Muscle layer of duodenum (tissue), 2 donors: ENCODE data around the gene PIGQ.

Source experiments
- H3K27ac ChIP-seq: one replicate; pipeline ENCODE4 v1.7.0; 2013; ENCODE audit warnings: mild to moderate bottlenecking, low read length
- H3K27me3 ChIP-seq: one replicate; pipeline ENCODE4 v1.7.0; 2013; ENCODE audit warnings: low read depth, mild to moderate bottlenecking, control low read depth, low read length
- H3K36me3 ChIP-seq, 2 donors: one replicate each; pipeline ENCODE4 v1.7.0; 2013; ENCODE audit warnings: low read length in 2 of 2, control low read depth in 1 of 2, mild to moderate bottlenecking in 1 of 2; ENCODE audit not compliant: insufficient read depth in 2 of 2, control insufficient read depth in 1 of 2
- H3K4me1 ChIP-seq, 2 donors: one replicate each; pipeline ENCODE4 v1.7.0; 2013; ENCODE audit warnings: low read length in 2 of 2, mild to moderate bottlenecking in 2 of 2, control low read depth in 1 of 2, moderate library complexity in 1 of 2; ENCODE audit not compliant: insufficient read depth in 2 of 2, control insufficient read depth in 1 of 2
- H3K4me3 ChIP-seq, 2 donors: one replicate each; pipeline ENCODE4 v1.7.0; 2013; ENCODE audit warnings: low read length in 2 of 2, low read depth in 1 of 2, mild to moderate bottlenecking in 1 of 2
- H3K9me3 ChIP-seq, 2 donors: one replicate each; pipeline ENCODE4 v1.7.0; 2013; ENCODE audit warnings: low read length in 2 of 2, control low read depth in 1 of 2, mild to moderate bottlenecking in 1 of 2; ENCODE audit not compliant: control insufficient read depth in 1 of 2
- donor health status: healthy.

PIGQ gene

DNA sequence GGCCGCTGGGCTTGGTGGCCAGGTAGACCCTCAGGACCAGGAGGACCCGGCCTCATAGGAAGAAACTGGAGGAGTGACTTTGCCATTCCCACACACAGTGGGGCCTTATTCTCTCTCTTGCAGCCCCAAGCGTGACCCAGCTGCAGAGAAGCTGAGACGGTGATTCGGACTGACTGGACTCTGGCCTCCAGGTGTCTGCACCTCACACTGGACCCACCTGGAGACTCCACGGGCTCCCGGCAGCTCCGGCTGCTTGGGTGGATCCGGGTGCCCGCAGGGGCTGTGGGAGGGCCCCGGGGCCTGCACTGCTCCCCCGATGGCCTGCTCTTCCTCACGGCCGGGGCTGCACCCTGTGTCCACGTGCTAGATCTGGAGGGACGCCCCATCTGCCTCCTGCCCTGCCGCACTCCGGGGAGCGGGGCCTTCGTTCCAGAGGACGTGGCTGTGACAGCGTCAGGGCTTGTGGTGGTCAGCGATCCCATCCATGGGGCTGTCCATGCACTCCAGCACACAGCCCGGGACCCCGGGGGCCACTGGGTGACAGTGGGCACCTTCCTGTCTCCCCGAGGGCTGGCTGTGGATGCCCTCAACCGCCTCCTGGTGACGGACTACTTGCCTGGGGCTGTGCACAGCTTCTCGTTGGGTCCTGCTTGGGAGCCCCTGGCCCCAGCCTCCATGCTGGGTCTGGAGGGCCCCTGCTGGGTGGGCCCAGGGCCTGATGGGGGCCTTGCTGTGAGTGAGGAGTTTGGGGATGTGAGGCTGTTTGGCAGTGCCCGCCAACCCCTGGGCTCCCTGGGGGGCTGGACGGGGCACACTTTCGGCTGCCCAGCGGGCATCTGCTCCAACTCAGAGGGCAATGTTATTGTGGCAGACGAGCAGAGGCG lies 2.2 kb upstream of the PIGQ start:
- peaks cover 0 to 7% of the 10 kb centered on the region in 2 donors for H3K36me3 ChIP-seq
- peaks cover 10 to 40% of the 10 kb centered on the region in 2 donors for H3K4me1 ChIP-seq
- no peaks in the 10 kb centered on the region for H3K27me3 ChIP-seq
- no peaks in the 10 kb centered on the region for H3K9me3 ChIP-seq
- H3K27ac ChIP-seq = no peak overlapping the region
- H3K4me3 ChIP-seq = peak overlapping the region; percentile 26 to 59

DNA sequence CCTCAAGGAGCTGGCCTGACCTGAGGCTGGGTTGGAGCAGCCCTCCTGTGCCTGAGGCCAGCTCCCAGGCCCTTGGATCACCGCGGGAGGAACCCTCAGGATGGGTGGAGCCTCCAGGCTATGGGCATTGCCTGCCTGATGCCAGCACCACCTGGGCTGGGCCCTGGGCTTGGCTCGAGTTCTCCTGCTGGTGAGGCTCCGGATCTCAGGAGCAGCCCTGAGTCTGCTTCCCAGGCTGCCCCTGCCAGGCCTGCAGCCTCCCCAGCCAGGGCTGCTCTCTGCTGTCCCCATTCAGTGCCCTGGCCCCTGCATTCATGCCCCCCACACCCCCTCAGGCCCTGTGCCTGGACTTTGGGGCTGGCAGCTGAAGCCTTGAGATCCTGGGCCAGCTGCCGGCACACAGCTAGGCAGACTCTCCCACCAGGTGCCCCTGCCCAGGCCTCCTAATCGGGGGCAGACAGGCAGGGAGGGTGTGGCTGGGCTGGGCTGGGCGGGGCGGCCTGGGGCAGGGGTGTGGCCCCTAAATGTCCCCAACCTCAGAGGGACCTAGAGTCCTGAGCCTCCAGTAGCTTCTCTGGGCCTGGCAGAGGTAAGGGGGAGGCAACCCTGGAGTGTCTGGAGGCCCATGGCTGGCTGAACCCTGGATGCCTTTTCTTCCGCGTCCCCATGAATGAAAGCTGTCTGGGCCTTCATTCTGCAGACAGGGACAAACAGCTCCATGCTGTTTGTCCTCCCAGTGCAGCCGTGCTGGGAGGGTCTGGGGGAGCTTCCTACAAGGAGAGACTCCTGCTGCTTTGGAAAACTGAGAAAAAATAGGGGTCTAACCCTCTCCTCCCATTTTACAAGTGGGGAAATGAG lies 1.1 kb upstream of the PIGQ start:
- peaks cover 10 to 40% of the 10 kb centered on the region in 2 donors for H3K4me1 ChIP-seq
- peak overlapping the region; percentile 56 to 60 for H3K4me3 ChIP-seq

DNA sequence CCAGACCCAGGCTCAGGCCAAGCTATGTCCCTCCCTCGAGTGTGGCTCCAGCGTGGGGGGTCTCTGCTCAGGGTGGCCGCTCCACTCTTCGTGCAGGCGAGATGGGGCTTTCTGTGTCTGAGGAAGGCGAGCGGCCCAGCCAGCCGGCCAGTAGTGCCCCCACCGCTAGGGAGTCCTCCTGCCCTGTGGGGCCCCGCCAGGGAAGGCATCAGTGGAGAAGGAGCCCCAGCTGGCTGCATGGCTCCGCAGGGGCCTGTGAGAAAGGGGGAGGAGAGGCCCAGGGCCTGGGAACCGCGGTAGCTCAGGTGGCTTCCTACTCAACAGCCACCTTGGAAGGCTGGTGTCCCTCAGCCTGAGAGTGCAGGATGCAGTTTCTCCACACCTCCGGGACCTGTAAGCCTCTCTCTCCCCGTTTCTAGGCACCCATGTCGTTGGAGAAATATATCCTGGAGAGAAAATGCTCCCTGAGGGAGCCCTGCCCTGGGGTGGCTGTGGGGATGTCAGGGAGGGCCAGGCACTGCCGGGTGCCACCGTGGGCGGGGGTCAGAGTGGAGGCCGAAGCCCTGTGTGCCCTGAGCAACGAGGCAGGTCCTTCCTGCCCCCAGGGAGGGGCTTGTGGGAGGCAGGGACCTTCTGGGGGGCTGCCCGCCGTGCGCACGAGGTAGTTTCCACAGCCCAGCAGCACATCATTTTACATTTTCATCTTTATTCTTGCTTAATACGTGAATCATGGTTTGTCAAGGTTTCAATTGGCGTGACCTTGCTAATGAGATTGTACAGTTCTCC lies 3.3 kb downstream of the PIGQ start:
- H3K4me1 ChIP-seq = peaks cover 6 to 17% of the 10 kb centered on the region in 2 donors
- H3K9me3 ChIP-seq = no peaks in the 10 kb centered on the region
- H3K4me3 ChIP-seq = no peak overlapping the region
- H3K36me3 ChIP-seq = peaks cover 0 to 33% of the 10 kb centered on the region in 2 donors
- no peaks in the 10 kb centered on the region for H3K27me3 ChIP-seq
- no peak overlapping the region for H3K27ac ChIP-seq

More for the DNA sequence above, 1.1 kb upstream of the PIGQ start:
- Histone ChIP-seq H3K27ac (peak overlapping the region; percentile 60), H3K36me3 (peaks cover 0 to 7% of the 10 kb centered on the region in 2 donors), H3K9me3 (no peaks in the 10 kb centered on the region), H3K27me3 (no peaks in the 10 kb centered on the region)

DNA sequence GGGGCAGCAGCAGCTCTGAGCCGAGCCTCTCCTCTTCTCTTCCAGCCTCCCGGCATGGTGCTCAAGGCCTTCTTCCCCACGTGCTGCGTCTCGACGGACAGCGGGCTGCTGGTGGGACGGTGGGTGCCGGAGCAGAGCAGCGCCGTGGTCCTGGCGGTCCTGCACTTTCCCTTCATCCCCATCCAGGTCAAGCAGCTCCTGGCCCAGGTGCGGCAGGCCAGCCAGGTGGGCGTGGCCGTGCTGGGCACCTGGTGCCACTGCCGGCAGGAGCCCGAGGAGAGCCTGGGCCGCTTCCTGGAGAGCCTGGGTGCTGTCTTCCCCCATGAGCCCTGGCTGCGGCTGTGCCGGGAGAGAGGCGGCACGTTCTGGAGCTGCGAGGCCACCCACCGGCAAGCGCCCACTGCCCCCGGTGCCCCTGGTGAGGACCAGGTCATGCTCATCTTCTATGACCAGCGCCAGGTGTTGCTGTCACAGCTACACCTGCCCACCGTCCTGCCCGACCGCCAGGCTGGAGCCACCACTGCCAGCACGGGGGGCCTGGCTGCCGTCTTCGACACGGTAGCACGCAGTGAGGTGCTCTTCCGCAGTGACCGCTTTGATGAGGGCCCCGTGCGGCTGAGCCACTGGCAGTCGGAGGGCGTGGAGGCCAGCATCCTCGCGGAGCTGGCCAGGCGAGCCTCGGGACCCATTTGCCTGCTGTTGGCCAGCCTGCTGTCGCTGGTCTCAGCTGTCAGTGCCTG lies 4.4 kb downstream of the PIGQ start:
- H3K36me3 ChIP-seq = peaks cover 0 to 33% of the 10 kb centered on the region in 2 donors
- H3K4me1 ChIP-seq = peaks cover 2 to 13% of the 10 kb centered on the region in 2 donors
- H3K27ac ChIP-seq = no peak overlapping the region
- no peak overlapping the region for H3K4me3 ChIP-seq
- H3K27me3 ChIP-seq = no peaks in the 10 kb centered on the region
- no peaks in the 10 kb centered on the region for H3K9me3 ChIP-seq

DNA sequence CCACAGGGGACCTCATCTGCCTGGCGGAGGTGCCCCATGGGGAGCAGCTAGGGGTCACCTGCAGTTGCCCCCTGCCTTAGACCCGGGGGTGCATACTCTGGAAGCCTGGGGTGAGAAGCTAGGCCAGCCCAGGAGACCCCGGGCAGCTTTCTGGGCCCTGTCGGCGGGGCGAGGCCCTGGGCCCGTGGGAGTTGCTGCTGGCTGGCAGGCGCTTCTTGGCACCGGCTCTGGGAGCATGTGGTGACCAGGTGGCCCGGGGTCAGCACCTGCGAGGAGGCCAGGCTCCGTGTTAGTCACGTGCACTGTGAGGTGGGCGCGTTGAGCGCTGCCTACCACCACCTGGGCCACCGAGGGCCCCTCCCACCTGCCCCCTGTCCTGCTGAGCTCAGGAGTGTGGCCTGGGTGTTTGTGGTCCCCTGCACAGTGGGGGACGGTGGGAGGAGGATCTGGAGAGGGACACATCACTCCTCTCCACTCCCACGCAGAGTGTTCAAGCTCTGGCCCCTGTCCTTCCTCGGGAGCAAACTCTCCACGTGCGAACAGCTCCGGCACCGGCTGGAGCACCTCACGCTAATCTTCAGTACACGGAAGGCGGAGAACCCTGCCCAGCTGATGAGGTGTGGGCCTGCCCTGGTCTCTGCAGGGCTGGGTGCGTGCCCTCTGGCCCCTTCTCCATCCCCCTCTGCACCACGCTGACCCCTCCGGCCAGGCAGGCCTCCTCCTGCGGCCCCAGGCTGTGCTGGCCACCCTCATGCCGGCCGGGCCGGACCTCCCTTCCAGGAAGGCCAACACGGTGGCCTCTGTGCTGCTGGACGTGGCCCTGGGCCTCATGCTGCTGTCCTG lies 5.8 kb downstream of the PIGQ start:
- Histone ChIP-seq H3K4me3 (no peak overlapping the region), H3K4me1 (peaks cover 0 to 11% of the 10 kb centered on the region in 2 donors), H3K27me3 (no peaks in the 10 kb centered on the region), H3K9me3 (no peaks in the 10 kb centered on the region), H3K36me3 (peaks cover 0 to 35% of the 10 kb centered on the region in 2 donors), H3K27ac (no peak overlapping the region)

DNA sequence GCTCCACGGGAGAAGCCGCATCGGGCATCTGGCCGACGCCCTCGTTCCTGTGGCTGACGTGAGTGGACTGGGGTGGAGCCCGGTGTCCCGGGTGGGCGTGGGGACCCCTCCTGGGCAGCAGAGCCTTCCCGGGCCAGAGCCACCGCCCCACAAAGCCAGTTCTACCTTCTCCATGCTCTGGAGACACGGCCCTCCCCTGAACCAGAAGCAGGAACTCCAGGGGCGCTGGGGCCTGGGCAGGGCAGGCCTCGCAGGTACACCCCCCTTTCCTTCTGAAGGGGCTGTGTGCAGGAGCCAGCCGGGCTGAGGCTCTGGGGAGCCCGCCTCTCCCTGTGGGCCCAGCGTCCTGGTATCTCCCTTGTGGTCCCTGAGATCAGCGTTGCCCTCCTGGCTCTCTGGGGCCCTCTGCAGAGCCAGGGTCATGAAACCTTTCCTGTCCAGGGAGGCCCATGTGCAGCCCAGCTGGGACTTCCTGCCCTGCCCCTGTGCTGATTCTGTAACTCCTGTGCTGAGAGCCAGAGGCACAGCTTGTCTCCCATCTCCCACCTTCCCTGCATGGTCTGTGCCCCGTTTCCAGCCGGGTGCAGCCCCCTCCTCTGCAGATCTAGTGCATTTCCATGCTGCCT lies 6.5 kb downstream of the PIGQ start:
- no peaks in the 10 kb centered on the region for H3K9me3 ChIP-seq
- H3K27me3 ChIP-seq = no peaks in the 10 kb centered on the region
- peaks cover 0 to 5% of the 10 kb centered on the region in 2 donors for H3K4me1 ChIP-seq
- H3K27ac ChIP-seq = no peak overlapping the region
- peaks cover 0 to 40% of the 10 kb centered on the region in 2 donors for H3K36me3 ChIP-seq
- H3K4me3 ChIP-seq = no peak overlapping the region

DNA sequence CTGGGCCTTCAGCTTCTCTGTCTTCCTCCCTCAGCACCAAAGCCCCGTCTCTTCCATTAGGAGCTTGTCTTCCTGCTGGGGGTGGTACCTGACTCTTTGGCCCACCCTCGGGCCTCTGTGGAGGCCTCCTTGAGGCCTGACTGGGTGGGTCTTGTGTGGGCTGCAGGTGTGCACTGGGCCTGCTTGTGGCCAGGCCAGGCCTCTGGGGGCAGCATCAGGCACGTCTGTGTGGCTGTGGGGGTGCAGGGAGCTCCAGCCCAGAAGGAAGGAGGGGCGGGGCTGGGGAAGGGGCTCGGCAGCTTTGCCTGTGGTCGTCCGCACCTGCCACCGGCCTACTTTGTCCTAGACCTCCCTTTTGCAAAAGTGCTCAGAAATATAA lies 7.0 kb downstream of the PIGQ start:
- no peaks in the 10 kb centered on the region for H3K27me3 ChIP-seq
- H3K27ac ChIP-seq = no peak overlapping the region
- H3K4me3 ChIP-seq = no peak overlapping the region
- no peaks in the 10 kb centered on the region for H3K9me3 ChIP-seq
- H3K36me3 ChIP-seq = peaks cover 0 to 38% of the 10 kb centered on the region in 2 donors
- H3K4me1 ChIP-seq = peaks cover 0 to 5% of the 10 kb centered on the region in 2 donors

DNA sequence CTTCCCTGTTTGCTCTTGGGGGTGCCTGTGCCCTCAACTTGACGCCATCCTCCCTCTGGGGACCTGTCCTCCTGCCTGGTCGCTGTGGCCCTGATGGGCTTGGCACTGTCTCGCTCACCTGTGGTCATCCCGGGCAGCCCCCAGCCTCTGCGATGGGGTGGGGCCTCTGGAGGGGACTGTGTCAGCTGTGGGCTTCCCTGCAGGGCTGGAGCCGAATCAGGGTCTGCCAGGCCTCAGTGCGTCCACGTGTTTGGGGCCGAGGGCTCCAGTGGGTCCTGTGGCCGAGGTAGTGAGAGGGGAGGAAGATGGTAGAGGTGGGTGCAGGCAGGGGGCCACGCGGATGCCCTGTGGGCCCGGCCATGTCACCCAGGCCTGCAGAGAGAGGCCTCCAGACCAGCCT lies 8.0 kb downstream of the PIGQ start:
- H3K27me3 ChIP-seq = no peaks in the 10 kb centered on the region
- peaks cover 0 to 33% of the 10 kb centered on the region in 2 donors for H3K36me3 ChIP-seq
- H3K4me1 ChIP-seq = peaks cover 0 to 5% of the 10 kb centered on the region in 2 donors

DNA sequence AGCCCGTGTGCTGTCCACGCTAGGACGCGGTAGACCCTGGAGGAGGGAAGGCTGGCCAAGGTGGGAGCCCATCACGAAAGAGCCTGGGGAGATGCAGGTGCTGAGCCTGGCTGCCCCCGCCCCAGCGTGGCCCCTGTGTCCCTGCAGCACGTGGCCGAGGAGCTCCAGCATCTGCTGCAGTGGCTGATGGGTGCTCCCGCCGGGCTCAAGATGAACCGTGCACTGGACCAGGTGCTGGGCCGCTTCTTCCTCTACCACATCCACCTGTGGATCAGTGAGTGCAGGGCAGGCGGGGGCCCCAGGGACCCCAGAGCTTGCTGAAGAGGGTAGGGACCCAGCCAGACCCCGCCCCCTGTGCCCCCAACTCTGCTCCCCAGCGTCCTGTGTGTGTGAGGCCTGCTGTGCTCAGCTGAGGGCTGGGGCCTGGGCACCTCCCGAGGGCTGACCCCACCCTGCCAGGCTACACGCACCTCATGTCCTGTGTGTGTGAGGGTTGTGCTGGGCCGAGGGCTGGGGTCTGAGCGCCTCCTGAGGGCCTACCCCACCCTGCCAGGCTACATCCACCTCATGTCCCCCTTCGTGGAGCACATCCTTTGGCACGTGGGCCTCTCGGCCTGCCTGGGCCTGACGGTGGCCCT lies 8.6 kb downstream of the PIGQ start:
- Histone ChIP-seq H3K9me3 (no peaks in the 10 kb centered on the region), H3K27me3 (no peaks in the 10 kb centered on the region), H3K4me3 (no peak overlapping the region), H3K27ac (no peak overlapping the region), H3K4me1 (peaks cover 0 to 5% of the 10 kb centered on the region in 2 donors), H3K36me3 (peaks cover 0 to 33% of the 10 kb centered on the region in 2 donors)

More for the DNA sequence above, 8.0 kb downstream of the PIGQ start:
- Histone ChIP-seq H3K9me3 (no peaks in the 10 kb centered on the region), H3K27ac (no peak overlapping the region), H3K4me3 (no peak overlapping the region)
